Right lobe of liver (tissue), 4 donors: ENCODE data around the gene FOXD1.
"Not testable (repeated sequence)": the region's sequence is repeated elsewhere in the genome, so short reads cannot be mapped to it uniquely, and the experiment has no call there.

Source experiments
- CTCF ChIP-seq, 4 donors: fragments of 200-600 bp in 3 of 4; fragments of 450-650 bp in 1 of 4; IDR thresholded peaks; one replicate each; pipeline versions ENCODE4 v1.5.1 to v1.8.0; 2016 to 2022; ENCODE audit warnings: antibody characterized with exemption in 4 of 4, mild to moderate bottlenecking in 2 of 4
- POLR2A ChIP-seq: fragments of 450-650 bp; IDR thresholded peaks from one replicate; pipeline ENCODE4 v1.6.1; 2017; ENCODE audit warnings: antibody characterized with exemption, mild to moderate bottlenecking
- donor health status: DM: no; HTN: no; CAD: no.
- donor health status: DM: no; HTN: no; CAD: no.
- donor health status: DM: no; HTN: yes; CAD: no.

GRCh38 chr5:73409927-73410326 is 38.6 kb downstream of the FOXD1 start:
- TF ChIP-seq CTCF (IDR thresholded peaks at IDR 0.05); POLR2A: not testable (repeated sequence)
